ENCODE data around the gene SRD5A1.

- no peak for TF ChIP-seq REST (IDR thresholded peaks at IDR 0.05; ENCODE audit: low read depth)
- TF ChIP-seq CTCF (IDR thresholded peaks at IDR 0.05 in 2 of 3, conservative IDR thresholded peaks at IDR 0.05 in 1 of 3; ENCODE audit: borderline replicate concordance in 1 of 3, insufficient read depth in 1 of 3, low read depth in 2 of 3, low read length in 2 of 3) = no peak
- TF ChIP-seq FOSL1 (IDR thresholded peaks at IDR 0.05; ENCODE audit: low read depth) = no peak
- TF ChIP-seq SP1 (IDR thresholded peaks at IDR 0.05; ENCODE audit: low read depth) = no peak
- TF ChIP-seq POLR2A (IDR thresholded peaks at IDR 0.05; ENCODE audit: borderline replicate concordance, extremely low read depth, insufficient read depth, insufficient read length) = no peak
Measured at GRCh38 chr5:6626508-6626907, 6.7 kb upstream of the SRD5A1 start.

Measured in HCT116 (cell line).